Measurements from ENCODE around the gene ARHGEF3.

DNA sequence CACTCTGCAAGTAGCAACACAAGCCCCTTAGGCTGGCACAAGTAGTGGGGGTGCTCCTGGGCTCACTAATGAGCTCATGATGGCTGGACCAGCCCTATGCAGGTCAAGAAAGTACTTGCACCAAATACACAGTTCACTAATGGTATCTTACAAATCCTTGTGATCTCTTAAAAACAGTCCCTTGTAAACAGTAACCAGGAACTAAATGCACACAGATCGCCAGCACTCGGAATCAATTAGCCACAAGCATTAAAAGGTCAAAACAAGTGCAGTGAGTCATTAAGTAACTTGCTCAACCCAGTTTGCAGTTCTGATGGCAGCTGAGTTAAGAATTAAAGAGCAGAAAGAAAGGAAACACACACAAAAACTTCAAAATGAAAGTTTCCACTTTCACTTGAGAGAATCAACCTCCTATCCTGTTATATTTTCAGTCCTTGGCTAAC is 43.2 kb downstream of the ARHGEF3 start:
- TF ChIP-seq, protein P1, sequence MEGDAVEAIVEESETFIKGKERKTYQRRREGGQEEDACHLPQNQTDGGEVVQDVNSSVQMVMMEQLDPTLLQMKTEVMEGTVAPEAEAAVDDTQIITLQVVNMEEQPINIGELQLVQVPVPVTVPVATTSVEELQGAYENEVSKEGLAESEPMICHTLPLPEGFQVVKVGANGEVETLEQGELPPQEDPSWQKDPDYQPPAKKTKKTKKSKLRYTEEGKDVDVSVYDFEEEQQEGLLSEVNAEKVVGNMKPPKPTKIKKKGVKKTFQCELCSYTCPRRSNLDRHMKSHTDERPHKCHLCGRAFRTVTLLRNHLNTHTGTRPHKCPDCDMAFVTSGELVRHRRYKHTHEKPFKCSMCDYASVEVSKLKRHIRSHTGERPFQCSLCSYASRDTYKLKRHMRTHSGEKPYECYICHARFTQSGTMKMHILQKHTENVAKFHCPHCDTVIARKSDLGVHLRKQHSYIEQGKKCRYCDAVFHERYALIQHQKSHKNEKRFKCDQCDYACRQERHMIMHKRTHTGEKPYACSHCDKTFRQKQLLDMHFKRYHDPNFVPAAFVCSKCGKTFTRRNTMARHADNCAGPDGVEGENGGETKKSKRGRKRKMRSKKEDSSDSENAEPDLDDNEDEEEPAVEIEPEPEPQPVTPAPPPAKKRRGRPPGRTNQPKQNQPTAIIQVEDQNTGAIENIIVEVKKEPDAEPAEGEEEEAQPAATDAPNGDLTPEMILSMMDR (IDR thresholded peaks at IDR 0.05; ENCODE audit: low read depth, low read length) = no peak
- TF ChIP-seq, protein P2, sequence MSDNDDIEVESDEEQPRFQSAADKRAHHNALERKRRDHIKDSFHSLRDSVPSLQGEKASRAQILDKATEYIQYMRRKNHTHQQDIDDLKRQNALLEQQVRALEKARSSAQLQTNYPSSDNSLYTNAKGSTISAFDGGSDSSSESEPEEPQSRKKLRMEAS (IDR thresholded peaks at IDR 0.05; ENCODE audit: low read depth, low read length) = no peak
- no peak for TF ChIP-seq POLR2A (IDR thresholded peaks at IDR 0.05; ENCODE audit: extremely low read depth, insufficient read length)

Data from NB4 (cell line).